GM18498 (cell line): ENCODE results near the gene SALL1.

Experiments
- ATAC-seq: cut with Tn5 transposase; IDR thresholded peaks from one replicate; pipeline ENCODE4 v1.9.1; 2021; ENCODE audit warnings: mild to moderate bottlenecking, moderate library complexity; ENCODE audit not compliant: unreplicated experiment

SALL1 gene

GRCh38 chr16:51157698-51158097, 6.6 kb upstream of the SALL1 start:
- ATAC-seq: no peak

GRCh38 chr16:51156807-51157200, 5.7 kb upstream of the SALL1 start:
- ATAC-seq: no peak

GRCh38 chr16:51155820-51156806, 5.0 kb upstream of the SALL1 start:
- no peak for ATAC-seq

GRCh38 chr16:51155199-51155607, 4.1 kb upstream of the SALL1 start:
- no peak for ATAC-seq

GRCh38 chr16:51154271-51155171, 3.5 kb upstream of the SALL1 start:
- ATAC-seq: no peak

GRCh38 chr16:51153577-51154031, 2.5 kb upstream of the SALL1 start:
- no peak for ATAC-seq

- no peak for ATAC-seq
Measured at GRCh38 chr16:51152691-51153576, 1.9 kb upstream of the SALL1 start.

GRCh38 chr16:51151961-51152663, 1.0 kb upstream of the SALL1 start:
- ATAC-seq: no peak

- ATAC-seq: no peak
Measured at GRCh38 chr16:51151435-51151960, 428 bp upstream of the SALL1 start.

GRCh38 chr16:51150165-51150887, 744 bp downstream of the SALL1 start:
- ATAC-seq: no peak

GRCh38 chr16:51149721-51150164, 1.3 kb downstream of the SALL1 start:
- no peak for ATAC-seq

GRCh38 chr16:51149251-51149661, 1.8 kb downstream of the SALL1 start:
- no peak for ATAC-seq

- ATAC-seq: no peak
Measured at GRCh38 chr16:51148678-51149228, 2.3 kb downstream of the SALL1 start.

GRCh38 chr16:51147776-51148677, 3.0 kb downstream of the SALL1 start:
- ATAC-seq: no peak

- no peak for ATAC-seq
Measured at GRCh38 chr16:51146256-51146924, 4.7 kb downstream of the SALL1 start.

- ATAC-seq: no peak
Measured at GRCh38 chr16:51144203-51144602, 6.9 kb downstream of the SALL1 start.
